ENCODE data around the gene SH3GL2.

GRCh38 chr9:17656889-17657288 lies 78.0 kb downstream of the SH3GL2 start:
- TF ChIP-seq POLR2A (IDR thresholded peaks at IDR 0.05; ENCODE audit: low read depth, low read length) (no peak), TAF1 (IDR thresholded peaks at IDR 0.05; ENCODE audit: borderline replicate concordance, low read depth, low read length) (no peak)
